ENCODE data around the gene HOXA3. TPM values are rescaled to one million over a fixed set of nuclear protein-coding genes. Genes with fewer than 3 reads are reported as not detected.

Gene HOXA3
- total and polyA plus RNA-seq, 9 of the 15 experiments (the other 6 are each of a cell fraction or from before 2014, with no cell fraction given), result 0.04 to 0.13 TPM; not detected in 7

DNA sequence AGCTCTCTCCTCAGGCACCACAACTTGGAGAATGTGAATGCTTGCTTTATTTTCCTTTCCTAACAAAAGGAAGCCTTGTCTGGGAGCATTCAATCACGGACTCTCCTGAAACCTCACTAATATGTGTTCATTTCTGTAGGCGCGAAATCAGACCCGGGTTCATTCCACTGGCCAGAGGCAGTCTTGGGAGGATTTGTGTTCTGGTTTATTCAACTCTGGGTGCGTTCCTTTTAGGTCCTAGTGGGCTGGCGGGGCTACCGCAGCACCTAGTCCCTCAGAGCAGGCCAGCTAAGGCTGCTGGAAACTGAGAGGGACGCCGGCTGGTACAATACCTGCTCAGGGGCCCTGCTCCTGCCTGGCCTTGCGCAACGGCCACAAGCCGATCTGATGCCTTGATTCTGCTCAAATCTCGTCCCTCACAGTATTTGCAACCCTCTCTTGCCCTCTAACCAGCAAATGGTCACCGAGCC lies 29.3 kb downstream of the HOXA3 start (continued):
- TF ChIP-seq, protein P1, sequence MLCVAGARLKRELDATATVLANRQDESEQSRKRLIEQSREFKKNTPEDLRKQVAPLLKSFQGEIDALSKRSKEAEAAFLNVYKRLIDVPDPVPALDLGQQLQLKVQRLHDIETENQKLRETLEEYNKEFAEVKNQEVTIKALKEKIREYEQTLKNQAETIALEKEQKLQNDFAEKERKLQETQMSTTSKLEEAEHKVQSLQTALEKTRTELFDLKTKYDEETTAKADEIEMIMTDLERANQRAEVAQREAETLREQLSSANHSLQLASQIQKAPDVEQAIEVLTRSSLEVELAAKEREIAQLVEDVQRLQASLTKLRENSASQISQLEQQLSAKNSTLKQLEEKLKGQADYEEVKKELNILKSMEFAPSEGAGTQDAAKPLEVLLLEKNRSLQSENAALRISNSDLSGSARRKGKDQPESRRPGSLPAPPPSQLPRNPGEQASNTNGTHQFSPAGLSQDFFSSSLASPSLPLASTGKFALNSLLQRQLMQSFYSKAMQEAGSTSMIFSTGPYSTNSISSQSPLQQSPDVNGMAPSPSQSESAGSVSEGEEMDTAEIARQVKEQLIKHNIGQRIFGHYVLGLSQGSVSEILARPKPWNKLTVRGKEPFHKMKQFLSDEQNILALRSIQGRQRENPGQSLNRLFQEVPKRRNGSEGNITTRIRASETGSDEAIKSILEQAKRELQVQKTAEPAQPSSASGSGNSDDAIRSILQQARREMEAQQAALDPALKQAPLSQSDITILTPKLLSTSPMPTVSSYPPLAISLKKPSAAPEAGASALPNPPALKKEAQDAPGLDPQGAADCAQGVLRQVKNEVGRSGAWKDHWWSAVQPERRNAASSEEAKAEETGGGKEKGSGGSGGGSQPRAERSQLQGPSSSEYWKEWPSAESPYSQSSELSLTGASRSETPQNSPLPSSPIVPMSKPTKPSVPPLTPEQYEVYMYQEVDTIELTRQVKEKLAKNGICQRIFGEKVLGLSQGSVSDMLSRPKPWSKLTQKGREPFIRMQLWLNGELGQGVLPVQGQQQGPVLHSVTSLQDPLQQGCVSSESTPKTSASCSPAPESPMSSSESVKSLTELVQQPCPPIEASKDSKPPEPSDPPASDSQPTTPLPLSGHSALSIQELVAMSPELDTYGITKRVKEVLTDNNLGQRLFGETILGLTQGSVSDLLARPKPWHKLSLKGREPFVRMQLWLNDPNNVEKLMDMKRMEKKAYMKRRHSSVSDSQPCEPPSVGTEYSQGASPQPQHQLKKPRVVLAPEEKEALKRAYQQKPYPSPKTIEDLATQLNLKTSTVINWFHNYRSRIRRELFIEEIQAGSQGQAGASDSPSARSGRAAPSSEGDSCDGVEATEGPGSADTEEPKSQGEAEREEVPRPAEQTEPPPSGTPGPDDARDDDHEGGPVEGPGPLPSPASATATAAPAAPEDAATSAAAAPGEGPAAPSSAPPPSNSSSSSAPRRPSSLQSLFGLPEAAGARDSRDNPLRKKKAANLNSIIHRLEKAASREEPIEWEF (CRISPR knock-in tag; IDR thresholded peaks at IDR 0.05), result no peak
- TF ChIP-seq PURB (CRISPR knock-in tag; IDR thresholded peaks at IDR 0.05; ENCODE audit: low read depth), result no peak
- TF ChIP-seq TEAD2 (tag; IDR thresholded peaks at IDR 0.05), result no peak
- TF ChIP-seq CBX5 (IDR thresholded peaks at IDR 0.05; ENCODE audit: borderline replicate concordance, low read depth), result no peak
- TF ChIP-seq, protein P2, sequence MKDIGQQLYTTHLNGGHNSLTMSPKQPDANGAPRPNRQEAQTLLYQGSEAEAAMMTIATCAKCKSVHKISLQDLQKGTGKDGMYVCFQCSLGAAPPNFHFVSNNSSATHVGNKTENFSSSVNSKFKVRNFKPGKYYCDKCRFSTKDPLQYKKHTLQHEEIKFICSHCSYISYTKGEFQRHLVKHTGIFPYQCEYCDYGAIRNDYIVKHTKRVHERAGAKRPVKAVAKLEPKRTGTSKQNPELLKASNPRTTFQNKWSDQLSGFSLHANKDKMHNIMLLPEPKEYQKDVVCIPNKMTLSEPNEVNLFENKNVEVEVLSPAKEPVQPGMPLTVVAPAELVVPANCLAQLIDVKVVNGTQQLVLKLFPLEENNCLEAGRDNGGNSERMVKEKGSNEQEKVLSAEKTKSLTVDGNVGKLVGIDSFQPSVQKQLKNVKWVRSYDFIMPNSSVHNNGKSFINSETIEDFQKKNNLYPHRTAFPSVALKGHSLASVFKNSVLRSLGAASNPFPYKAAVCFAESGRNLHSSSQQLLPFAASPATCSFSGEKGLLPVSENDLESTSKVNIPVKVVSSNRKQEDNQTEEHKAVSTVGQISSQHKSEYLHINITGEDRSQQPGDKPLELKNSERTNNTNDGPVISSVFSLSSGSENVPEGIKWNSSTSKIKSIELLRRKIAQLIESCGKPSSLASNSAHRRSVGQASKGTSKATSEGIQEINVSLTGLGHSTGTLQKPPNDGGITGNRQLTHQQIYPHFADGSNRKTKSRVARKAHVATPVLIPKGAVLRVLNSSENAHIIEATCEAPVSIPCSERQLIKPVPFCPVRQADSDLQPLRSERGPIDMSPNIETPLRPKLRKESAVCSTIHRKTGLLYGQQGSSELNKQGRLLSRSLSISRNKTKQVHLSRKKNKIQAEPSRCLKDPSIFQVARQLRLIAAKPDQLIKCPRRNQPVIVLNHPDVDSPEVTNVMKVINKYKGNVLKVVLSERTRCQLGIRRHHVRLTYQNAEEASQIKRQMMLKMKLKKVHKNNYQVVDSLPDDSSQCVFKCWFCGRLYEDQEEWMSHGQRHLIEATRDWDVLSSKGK (CRISPR knock-in tag; IDR thresholded peaks at IDR 0.05), result no peak
- TF ChIP-seq, protein P3, sequence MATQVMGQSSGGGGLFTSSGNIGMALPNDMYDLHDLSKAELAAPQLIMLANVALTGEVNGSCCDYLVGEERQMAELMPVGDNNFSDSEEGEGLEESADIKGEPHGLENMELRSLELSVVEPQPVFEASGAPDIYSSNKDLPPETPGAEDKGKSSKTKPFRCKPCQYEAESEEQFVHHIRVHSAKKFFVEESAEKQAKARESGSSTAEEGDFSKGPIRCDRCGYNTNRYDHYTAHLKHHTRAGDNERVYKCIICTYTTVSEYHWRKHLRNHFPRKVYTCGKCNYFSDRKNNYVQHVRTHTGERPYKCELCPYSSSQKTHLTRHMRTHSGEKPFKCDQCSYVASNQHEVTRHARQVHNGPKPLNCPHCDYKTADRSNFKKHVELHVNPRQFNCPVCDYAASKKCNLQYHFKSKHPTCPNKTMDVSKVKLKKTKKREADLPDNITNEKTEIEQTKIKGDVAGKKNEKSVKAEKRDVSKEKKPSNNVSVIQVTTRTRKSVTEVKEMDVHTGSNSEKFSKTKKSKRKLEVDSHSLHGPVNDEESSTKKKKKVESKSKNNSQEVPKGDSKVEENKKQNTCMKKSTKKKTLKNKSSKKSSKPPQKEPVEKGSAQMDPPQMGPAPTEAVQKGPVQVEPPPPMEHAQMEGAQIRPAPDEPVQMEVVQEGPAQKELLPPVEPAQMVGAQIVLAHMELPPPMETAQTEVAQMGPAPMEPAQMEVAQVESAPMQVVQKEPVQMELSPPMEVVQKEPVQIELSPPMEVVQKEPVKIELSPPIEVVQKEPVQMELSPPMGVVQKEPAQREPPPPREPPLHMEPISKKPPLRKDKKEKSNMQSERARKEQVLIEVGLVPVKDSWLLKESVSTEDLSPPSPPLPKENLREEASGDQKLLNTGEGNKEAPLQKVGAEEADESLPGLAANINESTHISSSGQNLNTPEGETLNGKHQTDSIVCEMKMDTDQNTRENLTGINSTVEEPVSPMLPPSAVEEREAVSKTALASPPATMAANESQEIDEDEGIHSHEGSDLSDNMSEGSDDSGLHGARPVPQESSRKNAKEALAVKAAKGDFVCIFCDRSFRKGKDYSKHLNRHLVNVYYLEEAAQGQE (IDR thresholded peaks at IDR 0.05; ENCODE audit: borderline replicate concordance), result no peak
- TF ChIP-seq, protein P3 (CRISPR knock-in tag; IDR thresholded peaks at IDR 0.05; ENCODE audit: low read depth), result no peak
- no peak for TF ChIP-seq ASH1L (IDR thresholded peaks at IDR 0.05; ENCODE audit: borderline replicate concordance, low read depth, partially characterized antibody)
- no peak for TF ChIP-seq HDAC2 (IDR thresholded peaks at IDR 0.05)
- TF ChIP-seq NCOA2 (IDR thresholded peaks at IDR 0.05; ENCODE audit: partially characterized antibody in 2 of 2), result no peak

All from K562 (cell line).